Astrocyte (in vitro differentiated cells and primary cell): ENCODE results near the gene CNKSR2. TPM values are rescaled to one million over a fixed set of nuclear protein-coding genes. Genes with fewer than 3 reads are reported as not detected.

Experiments
- DNase-seq: peaks from one replicate; pipeline ENCODE4 v3.0.0-alpha.2; 2010; ENCODE audit warnings: low read depth
- FAIRE-seq: peaks from 2 replicates; lab custom pipeline; 2011; peaks lifted over from hg19 to GRCh38; lab: Jason Lieb, UNC
- H2AFZ ChIP-seq: 2 replicates; pipeline ENCODE4 v1.6.0; 2012; ENCODE audit warnings: low read depth, low read length, inconsistent platforms
- H3K27ac ChIP-seq: 2 replicates; pipeline ENCODE4 v1.5.1; 2011; ENCODE audit warnings: low read depth, low read length, inconsistent platforms
- H3K27me3 ChIP-seq: 2 replicates; pipeline ENCODE4 v1.6.0; 2011; ENCODE audit warnings: low read length, inconsistent platforms; ENCODE audit not compliant: insufficient read depth
- H3K36me3 ChIP-seq: 2 replicates; pipeline ENCODE4 v1.5.1; 2011; ENCODE audit warnings: low read length, inconsistent platforms; ENCODE audit not compliant: insufficient read depth
- H3K4me1 ChIP-seq: 2 replicates; pipeline ENCODE4 v1.5.1; 2011; ENCODE audit warnings: low read length, inconsistent platforms; ENCODE audit not compliant: insufficient read depth
- H3K4me2 ChIP-seq: 2 replicates; pipeline ENCODE4 v1.6.0; 2012; ENCODE audit warnings: low read length, inconsistent platforms
- H3K4me3 ChIP-seq: 2 replicates; pipeline ENCODE4 v1.5.1; 2011; ENCODE audit warnings: low read depth, mild to moderate bottlenecking, low read length, inconsistent platforms; ENCODE audit not compliant: insufficient read depth
- H3K79me2 ChIP-seq: 2 replicates; pipeline ENCODE4 v1.6.0; 2012; ENCODE audit warnings: mild to moderate bottlenecking, low read length, inconsistent platforms; ENCODE audit not compliant: insufficient read depth
- H3K9ac ChIP-seq: 2 replicates; pipeline ENCODE4 v1.6.0; 2012; ENCODE audit warnings: mild to moderate bottlenecking, low read length, inconsistent platforms
- H3K9me3 ChIP-seq: 2 replicates; pipeline ENCODE4 v1.5.1; 2012; ENCODE audit warnings: low read depth, mild to moderate bottlenecking, low read length, inconsistent platforms; ENCODE audit not compliant: insufficient read depth
- H4K20me1 ChIP-seq: 2 replicates; pipeline ENCODE4 v1.6.0; 2012; ENCODE audit warnings: low read length, inconsistent platforms; ENCODE audit not compliant: insufficient read depth
- H3K27ac Mint-ChIP-seq: one replicate; pipeline ENCODE4 v1.8.0; 2021; ENCODE audit warnings: mild to moderate bottlenecking, mixed read lengths; ENCODE audit not compliant: unreplicated experiment
- H3K27me3 Mint-ChIP-seq: one replicate; pipeline ENCODE4 v1.8.0; 2021; ENCODE audit warnings: low read depth, mixed read lengths; ENCODE audit not compliant: unreplicated experiment
- H3K36me3 Mint-ChIP-seq: one replicate; pipeline ENCODE4 v1.8.0; 2021; ENCODE audit warnings: low read depth, mixed read lengths; ENCODE audit not compliant: unreplicated experiment
- H3K4me1 Mint-ChIP-seq: one replicate; pipeline ENCODE4 v1.8.0; 2021; ENCODE audit warnings: low read depth, mixed read lengths; ENCODE audit not compliant: unreplicated experiment
- H3K4me3 Mint-ChIP-seq: one replicate; pipeline ENCODE4 v1.8.0; 2021; ENCODE audit warnings: mild to moderate bottlenecking, moderate library complexity, mixed read lengths; ENCODE audit not compliant: unreplicated experiment
- H3K9me3 Mint-ChIP-seq: one replicate; pipeline ENCODE4 v1.8.0; 2021; ENCODE audit warnings: mild to moderate bottlenecking, mixed read lengths; ENCODE audit not compliant: unreplicated experiment
- CTCF ChIP-seq: IDR thresholded peaks from 2 replicates; pipeline ENCODE4 v1.5.1; 2011; ENCODE audit warnings: low read depth, mild to moderate bottlenecking, inconsistent platforms, low read length, moderate library complexity; ENCODE audit not compliant: insufficient read depth
- EZH2 ChIP-seq: IDR thresholded peaks from 2 replicates; pipeline ENCODE4 v1.6.1; 2012; ENCODE audit warnings: mild to moderate bottlenecking, low read length, inconsistent platforms; ENCODE audit not compliant: insufficient read depth
- total RNA-seq: library from RNA; stranded (reverse); gene quantifications from 2 replicates; pipeline ENCODE4 v1.2.1, GENCODE V29; 2021

The CNKSR2 gene
- total RNA-seq, 1 donor from 2014 or later: 4.1 TPM

- Histone ChIP-seq H3K36me3 (no peaks in the 10 kb centered on the region), H3K27ac (no peak overlapping the region), H4K20me1 (no peaks in the 10 kb centered on the region), H3K4me3 (no peak overlapping the region), H3K27me3 (no peaks in the 10 kb centered on the region), H2AFZ (no peak overlapping the region), H3K9me3 (no peaks in the 10 kb centered on the region), H3K4me1 (peaks cover 6% of the 10 kb centered on the region), H3K4me2 (no peak overlapping the region), H3K79me2 (no peaks in the 10 kb centered on the region), H3K9ac (no peak overlapping the region)
- no peak for FAIRE-seq
- H3K9me3 Mint-ChIP-seq: no peaks in the 10 kb centered on the region
- no peak overlapping the region for H3K27ac Mint-ChIP-seq
- DNase-seq: no peak
- TF ChIP-seq CTCF (no peak), EZH2 (no peak)
- peaks cover 2% of the 10 kb centered on the region for H3K4me1 Mint-ChIP-seq
- no peak overlapping the region for H3K4me3 Mint-ChIP-seq
- no peaks in the 10 kb centered on the region for H3K27me3 Mint-ChIP-seq
- H3K36me3 Mint-ChIP-seq: no peaks in the 10 kb centered on the region
Observed at GRCh38 chrX:21700275-21700674, 326.1 kb downstream of the CNKSR2 start.

GRCh38 chrX:21700967-21701366 lies 326.7 kb downstream of the CNKSR2 start:
- H3K9ac ChIP-seq: no peak overlapping the region
- Mint-ChIP-seq H3K4me1 (peaks cover 2% of the 10 kb centered on the region), H3K27me3 (no peaks in the 10 kb centered on the region), H3K36me3 (no peaks in the 10 kb centered on the region), H3K27ac (no peak overlapping the region), H3K4me3 (no peak overlapping the region), H3K9me3 (no peaks in the 10 kb centered on the region)
- peaks cover 6% of the 10 kb centered on the region for H3K4me1 ChIP-seq
- H3K27me3 ChIP-seq: no peaks in the 10 kb centered on the region
- no peak for DNase-seq
- H3K4me2 ChIP-seq: no peak overlapping the region
- no peaks in the 10 kb centered on the region for H4K20me1 ChIP-seq
- no peak for TF ChIP-seq CTCF
- no peak for TF ChIP-seq EZH2
- H3K9me3 ChIP-seq: no peaks in the 10 kb centered on the region
- FAIRE-seq: peak; percentile 64
- H3K27ac ChIP-seq: no peak overlapping the region
- H3K36me3 ChIP-seq: no peaks in the 10 kb centered on the region
- no peaks in the 10 kb centered on the region for H3K79me2 ChIP-seq
- no peak overlapping the region for H3K4me3 ChIP-seq
- H2AFZ ChIP-seq: no peak overlapping the region

GRCh38 chrX:21702725-21703124 lies 328.5 kb downstream of the CNKSR2 start:
- no peak for TF ChIP-seq EZH2
- TF ChIP-seq CTCF: no peak
- Mint-ChIP-seq H3K4me3 (no peak overlapping the region), H3K9me3 (no peaks in the 10 kb centered on the region)

More at GRCh38 chrX:21702725-21703124, 328.5 kb downstream of the CNKSR2 start:
- Histone ChIP-seq H3K27ac (no peak overlapping the region), H3K4me1 (peaks cover 6% of the 10 kb centered on the region), H3K27me3 (no peaks in the 10 kb centered on the region), H3K9ac (no peak overlapping the region), H3K79me2 (no peaks in the 10 kb centered on the region), H3K4me3 (no peak overlapping the region), H3K9me3 (no peaks in the 10 kb centered on the region), H3K36me3 (no peaks in the 10 kb centered on the region), H4K20me1 (no peaks in the 10 kb centered on the region), H2AFZ (no peak overlapping the region), H3K4me2 (no peak overlapping the region)
- no peak for FAIRE-seq
- H3K27me3 Mint-ChIP-seq: no peaks in the 10 kb centered on the region
- H3K27ac Mint-ChIP-seq: no peak overlapping the region
- H3K36me3 Mint-ChIP-seq: no peaks in the 10 kb centered on the region
- no peak for DNase-seq
- H3K4me1 Mint-ChIP-seq: peaks cover 2% of the 10 kb centered on the region
